Subcutaneous adipose tissue (tissue), 4 donors: ENCODE data around the gene TBC1D5. TPM values are rescaled to one million over a fixed set of nuclear protein-coding genes. Genes with fewer than 3 reads are reported as not detected.

Experiments
- CTCF ChIP-seq: fragments of 450-650 bp; IDR thresholded peaks from one replicate; pipeline ENCODE4 v1.5.1; 2016; ENCODE audit warnings: low read depth, mild to moderate bottlenecking, control low read depth, antibody characterized with exemption, moderate library complexity
- total RNA-seq, 4 donors: library from RNA; depleted of rRNA; stranded (reverse); fragments of >200 nt; gene quantifications; one replicate each; pipeline ENCODE4 v1.1.0, GENCODE V29; 2016

The TBC1D5 gene
- total RNA-seq, 4 donors from 2014 or later: 76.3 to 91.1 (median 81.3) TPM

GRCh38 chr3:17444865-17445264 lies 297.6 kb downstream of the TBC1D5 start:
- no peak for TF ChIP-seq CTCF

DNA sequence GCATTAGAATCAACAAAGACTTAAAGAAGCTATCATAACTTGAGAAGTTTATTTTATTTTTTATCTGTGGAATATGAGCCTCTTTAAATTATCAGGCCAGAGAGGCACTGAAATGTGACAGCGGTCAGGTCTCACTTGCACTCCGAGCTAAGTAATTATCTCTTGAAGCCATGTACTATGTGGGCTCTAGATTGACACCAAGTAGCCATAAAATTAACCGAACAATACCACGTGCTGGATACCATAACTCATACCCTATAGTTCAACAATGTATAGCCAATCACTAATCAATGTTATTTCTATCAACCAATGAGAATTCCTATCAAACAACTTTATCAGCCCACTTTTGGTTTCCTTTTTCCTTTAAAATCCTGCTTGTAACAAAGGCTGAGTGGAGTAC lies 299.3 kb downstream of the TBC1D5 start:
- TF ChIP-seq CTCF: no peak

DNA sequence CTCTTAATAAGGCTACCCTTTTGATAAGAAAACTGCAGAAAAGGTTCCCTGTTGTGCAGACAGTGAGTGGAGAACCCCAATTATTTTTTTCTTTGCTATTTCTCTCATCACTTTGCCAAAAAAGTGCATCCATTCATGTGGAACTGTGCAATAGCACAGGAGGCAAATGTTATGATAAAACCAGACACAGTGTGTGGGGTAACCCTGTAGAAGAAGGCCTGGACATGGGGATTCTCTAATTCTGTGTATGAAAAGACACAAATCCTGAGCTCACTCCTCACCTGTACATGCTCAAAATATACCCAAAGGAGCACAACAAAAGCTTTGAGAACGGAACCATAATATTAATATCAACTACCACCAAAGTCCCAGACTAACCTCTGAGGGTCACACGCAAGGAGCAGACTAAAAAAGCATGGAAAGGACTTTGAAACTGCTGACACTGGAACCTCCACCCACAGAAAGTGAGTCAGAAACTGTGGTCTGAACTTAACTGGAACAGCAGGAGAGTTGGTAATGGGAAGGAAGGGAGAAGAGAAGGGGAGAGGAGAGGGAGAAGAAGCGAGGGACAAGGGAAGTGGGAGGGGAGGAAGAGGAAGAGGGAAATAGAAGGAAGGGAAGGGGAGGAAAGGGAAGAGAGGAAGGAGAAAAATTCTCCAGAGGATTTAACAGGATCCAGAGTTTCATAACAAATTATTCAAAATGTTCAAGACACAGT lies 299.9 kb downstream of the TBC1D5 start:
- TF ChIP-seq CTCF: no peak

- no peak for TF ChIP-seq CTCF
Measured at GRCh38 chr3:17433876-17434275, 308.6 kb downstream of the TBC1D5 start.

- TF ChIP-seq CTCF: no peak
Measured at GRCh38 chr3:17432236-17432635, 310.2 kb downstream of the TBC1D5 start.

DNA sequence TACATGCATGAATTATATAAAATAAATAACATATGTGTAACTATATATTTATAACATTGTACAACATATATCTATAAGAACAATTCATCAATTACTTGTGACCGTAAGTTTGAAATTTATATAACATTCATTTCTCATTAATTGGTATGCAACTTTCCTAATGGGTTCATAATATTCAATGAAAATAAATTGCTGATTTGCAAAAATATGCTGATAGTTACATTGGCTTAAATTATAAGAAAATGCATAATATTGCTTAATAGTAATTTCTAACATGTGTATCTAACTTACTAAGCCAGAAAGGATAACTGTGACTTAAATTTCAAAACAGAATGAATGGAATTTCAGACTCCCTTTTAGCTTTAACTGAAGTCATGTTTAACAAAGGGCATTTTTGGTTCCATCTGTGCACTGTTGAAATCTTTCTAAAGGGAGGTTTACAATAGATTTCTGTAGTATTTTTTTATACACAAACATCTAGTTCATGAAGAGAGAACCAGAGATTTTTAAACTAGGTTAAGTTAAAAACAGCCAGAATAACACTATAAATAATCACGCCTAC lies 310.9 kb downstream of the TBC1D5 start:
- no peak for TF ChIP-seq CTCF

GRCh38 chr3:17431004-17431403 lies 311.4 kb downstream of the TBC1D5 start:
- no peak for TF ChIP-seq CTCF
